OCI-LY3 (cell line): ENCODE results near the gene TTYH3.

Experiments
- H2AFZ ChIP-seq: fragments of 200-600, 300-600 bp; shearing (Covaris generic); 2 replicates; pipeline ENCODE4 v1.6.0; 2014; ENCODE audit warnings: antibody characterized with exemption, low read depth, low read length
- H3K27ac ChIP-seq: fragments of 200-600, 300-600 bp; sonication (generic); 2 replicates; pipeline ENCODE4 v1.5.1; 2014; ENCODE audit warnings: mild to moderate bottlenecking, low read length, moderate library complexity, mixed read lengths
- H3K27me3 ChIP-seq: fragments of 200-600, 300-600 bp; sonication (generic); 2 replicates; pipeline ENCODE4 v1.6.1; 2014; ENCODE audit warnings: low read depth, low read length, mixed read lengths
- H3K36me3 ChIP-seq: fragments of 200-600, 300-600 bp; sonication (generic); replicated peaks from 2 replicates; pipeline ENCODE3; 2014; ENCODE audit warnings: low read depth, low read length, mixed read lengths
- H3K4me1 ChIP-seq: fragments of 300-600, 200-600 bp; sonication (generic); 2 replicates; pipeline ENCODE4 v1.6.1; 2014; ENCODE audit warnings: low read length, mixed read lengths
- H3K4me2 ChIP-seq: fragments of 200-600, 300-600 bp; sonication (generic); 2 replicates; pipeline ENCODE4 v1.6.1; 2014; ENCODE audit warnings: low read length, mixed read lengths
- H3K4me3 ChIP-seq: fragments of 300-600, 200-600 bp; sonication (generic); 2 replicates; pipeline ENCODE4 v1.5.1; 2014; ENCODE audit warnings: antibody characterized with exemption, mild to moderate bottlenecking, low read length, moderate library complexity
- H3K79me2 ChIP-seq: fragments of 300-600, 200-600 bp; shearing (Covaris generic); 2 replicates; pipeline ENCODE4 v1.6.1; 2014; ENCODE audit warnings: mild to moderate bottlenecking, low read length, mixed read lengths
- H3K9ac ChIP-seq: fragments of 300-600, 200-600 bp; shearing (Covaris generic); 2 replicates; pipeline ENCODE4 v1.6.0; 2014; ENCODE audit warnings: mild to moderate bottlenecking, low read length, moderate library complexity
- H3K9me3 ChIP-seq: fragments of 200-600, 300-600 bp; shearing (Covaris generic); 2 replicates; pipeline ENCODE4 v1.6.1; 2014; ENCODE audit warnings: low read length, mixed read lengths; ENCODE audit not compliant: insufficient read depth
- H4K20me1 ChIP-seq: fragments of 200-600, 300-600 bp; sonication (generic); 2 replicates; pipeline ENCODE4 v1.6.1; 2016; ENCODE audit warnings: low read length, mixed read lengths; ENCODE audit not compliant: insufficient read depth
- CTCF ChIP-seq: fragments of 200-600, 300-600 bp; sonication (generic); IDR thresholded peaks from 2 replicates; pipeline ENCODE4 v1.5.1; 2014; ENCODE audit warnings: antibody characterized with exemption, low read length, low read depth
- EZH2phosphoT487 ChIP-seq: fragments of 200-600 bp; shearing (Covaris generic); IDR thresholded peaks from 2 replicates; pipeline ENCODE4 v1.6.1; 2018; ENCODE audit warnings: antibody characterized with exemption, mixed run types, low read depth

Gene TTYH3

GRCh38 chr7:2601907-2602306 is 29.9 kb upstream of the TTYH3 start:
- Histone ChIP-seq H2AFZ (no peak overlapping the region), H3K9me3 (no peaks in the 10 kb centered on the region), H3K27me3 (no peaks in the 10 kb centered on the region), H3K27ac (no peak overlapping the region), H3K79me2 (no peaks in the 10 kb centered on the region), H3K4me3 (no peak overlapping the region), H4K20me1 (no peaks in the 10 kb centered on the region), H3K4me1 (no peaks in the 10 kb centered on the region), H3K4me2 (no peak overlapping the region), H3K36me3 (peaks cover 14% of the 10 kb centered on the region), H3K9ac (no peak overlapping the region)
- TF ChIP-seq EZH2phosphoT487 (no peak), CTCF (no peak)

- H3K36me3 ChIP-seq: peaks cover 14% of the 10 kb centered on the region
- no peaks in the 10 kb centered on the region for H3K9me3 ChIP-seq
- no peak overlapping the region for H3K4me3 ChIP-seq
- H3K4me2 ChIP-seq: no peak overlapping the region
- no peaks in the 10 kb centered on the region for H3K27me3 ChIP-seq
- H2AFZ ChIP-seq: no peak overlapping the region
- H3K9ac ChIP-seq: no peak overlapping the region
- no peaks in the 10 kb centered on the region for H4K20me1 ChIP-seq
- H3K27ac ChIP-seq: no peak overlapping the region
- H3K4me1 ChIP-seq: no peaks in the 10 kb centered on the region
- H3K79me2 ChIP-seq: no peaks in the 10 kb centered on the region
- TF ChIP-seq EZH2phosphoT487 (no peak), CTCF (no peak)
Observed at GRCh38 chr7:2602406-2603043, 29.3 kb upstream of the TTYH3 start.

- Histone ChIP-seq H3K9ac (no peak overlapping the region), H3K79me2 (no peaks in the 10 kb centered on the region), H3K27me3 (no peaks in the 10 kb centered on the region), H2AFZ (no peak overlapping the region), H3K4me1 (no peaks in the 10 kb centered on the region), H4K20me1 (no peaks in the 10 kb centered on the region), H3K36me3 (peaks cover 9% of the 10 kb centered on the region), H3K9me3 (no peaks in the 10 kb centered on the region), H3K4me3 (no peak overlapping the region), H3K27ac (no peak overlapping the region), H3K4me2 (no peak overlapping the region)
- TF ChIP-seq CTCF (no peak), EZH2phosphoT487 (no peak)
Observed at GRCh38 chr7:2603044-2603965, 28.5 kb upstream of the TTYH3 start.

- no peaks in the 10 kb centered on the region for H3K4me1 ChIP-seq
- no peak overlapping the region for H3K4me3 ChIP-seq
- H3K36me3 ChIP-seq: peaks cover 5% of the 10 kb centered on the region
- TF ChIP-seq CTCF (no peak), EZH2phosphoT487 (no peak)
- no peaks in the 10 kb centered on the region for H4K20me1 ChIP-seq
- no peak overlapping the region for H3K4me2 ChIP-seq
- no peak overlapping the region for H2AFZ ChIP-seq
- no peaks in the 10 kb centered on the region for H3K9me3 ChIP-seq
- no peak overlapping the region for H3K9ac ChIP-seq
- H3K27me3 ChIP-seq: no peaks in the 10 kb centered on the region
- no peaks in the 10 kb centered on the region for H3K79me2 ChIP-seq
- no peak overlapping the region for H3K27ac ChIP-seq
Observed at GRCh38 chr7:2604608-2605174, 27.1 kb upstream of the TTYH3 start.
